ENCODE data around the gene MYADM. TPM values are rescaled to one million over a fixed set of nuclear protein-coding genes. Genes with fewer than 3 reads are reported as not detected.
A peak's percentile ranks its signal among the peaks of the same experiment; 100 is the strongest.
"Not testable (repeated sequence)": the region's sequence is repeated elsewhere in the genome, so short reads cannot be mapped to it uniquely, and the experiment has no call there.

The MYADM gene
- total RNA-seq, 1 donor from 2014 or later, result 9.8 TPM

DNA sequence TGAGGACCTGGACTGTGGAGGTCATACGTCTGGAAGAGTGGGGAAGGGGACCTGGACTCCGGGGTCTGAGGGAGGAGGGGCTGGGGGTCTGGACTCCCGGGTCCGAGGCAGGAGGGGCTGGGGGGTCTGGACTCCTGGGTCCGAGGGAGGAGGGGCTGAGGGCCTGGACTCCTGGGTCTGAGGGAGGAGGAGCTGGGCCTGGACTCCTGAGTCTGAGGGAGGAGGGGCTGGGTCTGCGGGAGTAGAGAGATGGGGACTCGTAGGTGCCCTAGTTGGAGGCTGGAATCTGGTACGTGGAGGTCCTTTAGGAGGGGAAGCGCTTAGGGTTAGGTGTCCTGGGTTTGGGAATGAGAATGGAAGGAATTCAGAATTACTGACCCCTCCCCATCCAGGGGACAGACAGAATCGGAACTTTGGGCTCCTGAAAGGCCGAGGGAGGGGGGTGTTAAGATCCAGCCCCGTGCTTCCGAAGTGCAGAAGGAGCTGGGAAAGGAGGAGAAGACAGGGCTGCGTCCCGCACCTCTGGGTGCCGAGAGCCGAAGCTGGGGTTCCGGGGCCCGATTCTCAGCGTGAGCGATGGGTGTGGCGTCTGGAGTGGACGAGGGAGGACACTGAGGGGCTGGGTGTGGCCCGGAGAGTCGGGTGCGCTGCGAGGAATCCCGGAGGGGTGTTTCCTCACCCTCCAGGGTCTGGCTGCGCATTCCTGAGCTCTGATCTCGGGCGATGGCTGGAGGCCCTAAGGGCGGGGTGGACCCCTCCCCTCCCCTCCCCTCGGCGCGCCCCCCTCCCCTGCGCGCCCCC is 608 bp downstream of the MYADM start:
- DNase-seq (ENCODE audit: low read depth, low spot score), result no peak

DNA sequence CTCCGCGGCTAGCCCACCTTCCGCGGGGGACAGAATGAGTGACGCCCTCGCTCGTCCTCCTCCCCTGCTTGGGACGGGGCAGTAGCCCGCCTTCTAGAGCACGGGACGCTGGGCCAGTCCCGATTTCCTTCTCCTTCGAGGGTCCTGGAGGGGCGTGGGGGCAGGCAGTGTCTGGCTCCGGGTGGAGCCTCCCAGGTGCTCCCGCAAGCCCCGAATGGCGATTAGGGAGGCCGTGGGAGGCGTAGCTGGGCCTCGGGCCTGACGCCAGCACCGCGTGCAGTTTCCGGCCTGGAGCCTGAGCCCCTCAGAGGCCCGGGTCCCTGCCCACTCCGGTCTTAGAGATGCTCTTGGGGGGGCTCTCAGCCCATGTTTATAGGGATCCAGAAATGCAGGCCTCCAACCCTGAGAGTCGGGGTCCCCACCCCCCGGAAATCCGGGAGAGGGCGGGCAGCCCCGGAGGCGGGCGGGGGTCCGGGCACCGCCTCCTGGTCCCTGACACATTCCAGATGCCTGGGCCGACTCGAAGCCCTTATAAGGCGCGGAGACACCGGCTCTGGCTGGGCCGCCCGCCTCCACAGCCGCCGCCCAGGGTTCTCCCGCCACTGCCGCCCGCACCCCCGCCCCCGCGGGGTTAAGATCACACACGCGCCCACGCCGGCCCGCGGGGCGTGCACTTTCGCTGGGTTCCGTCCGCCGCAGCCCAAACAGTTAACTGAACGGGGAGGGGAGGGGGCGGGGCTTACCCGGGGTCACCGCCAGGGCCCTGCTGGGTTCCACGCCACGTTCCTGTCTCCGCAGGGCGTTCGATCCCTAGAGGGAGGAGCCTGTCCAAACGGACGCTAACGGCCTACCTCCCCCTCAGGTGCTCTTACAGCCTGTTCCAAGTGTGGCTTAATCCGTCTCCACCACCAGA is 1.5 kb downstream of the MYADM start:
- DNase-seq (ENCODE audit: low read depth, low spot score), result peak; percentile 64

DNA sequence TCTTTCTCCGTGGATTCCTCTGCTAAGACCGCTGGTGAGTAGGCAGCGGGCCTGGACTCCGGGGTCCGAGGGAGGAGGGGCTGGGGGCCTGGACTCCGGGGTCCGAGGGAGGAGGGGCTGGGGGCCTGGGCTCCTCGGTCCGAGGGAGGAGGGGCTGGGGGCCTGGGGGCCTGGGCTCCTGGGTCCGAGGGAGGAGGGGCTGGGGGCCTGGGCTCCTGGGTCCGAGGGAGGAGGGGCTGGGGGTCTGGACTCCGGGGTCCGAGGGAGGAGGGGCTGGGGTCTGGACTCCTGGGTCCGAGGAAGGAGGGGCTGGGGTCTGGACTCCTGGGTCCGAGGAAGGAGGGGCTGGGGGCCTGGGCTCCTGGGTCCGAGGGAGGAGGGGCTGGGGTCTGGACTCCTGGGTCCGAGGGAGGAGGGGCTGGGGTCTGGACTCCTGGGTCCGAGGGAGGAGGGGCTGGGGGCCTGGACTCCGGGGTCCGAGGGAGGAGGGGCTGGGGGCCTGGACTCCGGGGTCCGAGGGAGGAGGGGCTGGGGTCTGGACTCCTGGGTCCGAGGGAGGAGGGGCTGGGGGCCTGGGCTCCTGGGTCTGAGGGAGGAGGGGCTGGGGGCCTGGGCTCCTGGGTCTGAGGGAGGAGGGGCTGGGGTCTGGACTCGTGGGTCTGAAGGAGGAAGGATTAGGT is 2.3 kb downstream of the MYADM start:
- DNase-seq (ENCODE audit: low read depth, low spot score), result not testable (repeated sequence)

DNA sequence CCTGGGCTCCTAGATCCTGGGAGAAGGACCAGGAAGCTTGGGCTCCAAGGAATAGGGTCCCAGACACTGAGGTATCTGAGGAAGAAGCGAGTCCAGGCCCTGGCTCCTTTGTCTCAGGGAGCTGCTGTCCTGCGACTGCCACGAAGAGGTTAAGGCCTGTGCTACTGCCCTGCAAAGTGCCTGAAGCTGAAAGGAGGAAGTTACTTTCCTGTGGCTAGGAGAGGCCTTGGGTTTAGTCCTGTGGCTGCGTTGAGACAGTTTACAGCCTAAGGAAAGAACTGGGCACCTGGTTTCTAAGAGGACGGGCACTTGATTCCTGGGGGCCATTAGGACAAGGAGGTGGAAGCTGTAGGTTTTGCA is 2.8 kb downstream of the MYADM start:
- DNase-seq (ENCODE audit: low read depth, low spot score), result no peak

DNA sequence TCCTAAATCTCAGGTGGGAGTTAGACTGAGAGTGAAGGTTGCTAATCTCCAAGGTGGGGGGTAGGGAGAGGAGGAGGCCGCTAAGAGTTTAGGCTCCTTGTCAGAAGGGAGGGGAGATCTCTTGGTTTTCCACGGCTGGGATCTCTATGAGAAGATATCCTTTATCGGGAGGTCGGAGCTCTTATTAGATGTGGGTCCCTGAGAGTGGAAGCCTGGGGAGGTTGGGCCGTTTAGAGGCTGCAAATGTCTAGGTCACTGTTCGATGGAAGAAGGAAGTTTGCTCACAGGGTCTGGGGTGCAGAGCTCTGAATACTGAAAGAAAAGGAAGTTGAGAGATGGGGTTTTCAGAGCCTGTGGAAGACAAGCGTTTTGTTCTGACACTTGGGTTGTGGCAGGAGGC is 3.8 kb downstream of the MYADM start:
- no peak for DNase-seq (ENCODE audit: low read depth, low spot score)

DNA sequence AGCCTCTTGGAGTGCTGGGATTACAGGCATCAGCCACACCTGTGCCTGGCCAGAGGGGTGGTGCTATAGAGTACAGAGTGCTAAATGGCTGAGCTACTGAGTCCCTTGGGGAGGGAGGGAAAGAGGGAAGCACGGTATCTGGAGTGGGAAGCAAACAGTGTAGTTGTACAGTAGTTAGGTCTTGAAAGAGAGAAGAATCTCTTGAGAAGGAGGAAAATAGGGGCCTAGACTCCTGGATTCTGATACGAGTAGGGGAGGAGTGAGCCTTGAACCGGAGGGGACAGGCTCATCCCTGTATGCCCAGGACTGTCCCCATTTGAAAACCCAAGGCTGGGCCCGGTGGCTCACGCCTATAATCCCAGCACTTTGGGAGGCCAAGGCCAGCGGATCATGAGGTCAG is 5.1 kb downstream of the MYADM start:
- DNase-seq (ENCODE audit: low read depth, low spot score), result no peak

DNA sequence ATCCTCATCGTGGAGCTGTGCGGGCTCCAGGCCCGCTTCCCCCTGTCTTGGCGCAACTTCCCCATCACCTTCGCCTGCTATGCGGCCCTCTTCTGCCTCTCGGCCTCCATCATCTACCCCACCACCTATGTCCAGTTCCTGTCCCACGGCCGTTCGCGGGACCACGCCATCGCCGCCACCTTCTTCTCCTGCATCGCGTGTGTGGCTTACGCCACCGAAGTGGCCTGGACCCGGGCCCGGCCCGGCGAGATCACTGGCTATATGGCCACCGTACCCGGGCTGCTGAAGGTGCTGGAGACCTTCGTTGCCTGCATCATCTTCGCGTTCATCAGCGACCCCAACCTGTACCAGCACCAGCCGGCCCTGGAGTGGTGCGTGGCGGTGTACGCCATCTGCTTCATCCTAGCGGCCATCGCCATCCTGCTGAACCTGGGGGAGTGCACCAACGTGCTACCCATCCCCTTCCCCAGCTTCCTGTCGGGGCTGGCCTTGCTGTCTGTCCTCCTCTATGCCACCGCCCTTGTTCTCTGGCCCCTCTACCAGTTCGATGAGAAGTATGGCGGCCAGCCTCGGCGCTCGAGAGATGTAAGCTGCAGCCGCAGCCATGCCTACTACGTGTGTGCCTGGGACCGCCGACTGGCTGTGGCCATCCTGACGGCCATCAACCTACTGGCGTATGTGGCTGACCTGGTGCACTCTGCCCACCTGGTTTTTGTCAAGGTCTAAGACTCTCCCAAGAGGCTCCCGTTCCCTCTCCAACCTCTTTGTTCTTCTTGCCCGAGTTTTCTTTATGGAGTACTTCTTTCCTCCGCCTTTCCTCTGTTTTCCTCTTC is 6.3 kb downstream of the MYADM start:
- no peak for DNase-seq (ENCODE audit: low read depth, low spot score)

DNA sequence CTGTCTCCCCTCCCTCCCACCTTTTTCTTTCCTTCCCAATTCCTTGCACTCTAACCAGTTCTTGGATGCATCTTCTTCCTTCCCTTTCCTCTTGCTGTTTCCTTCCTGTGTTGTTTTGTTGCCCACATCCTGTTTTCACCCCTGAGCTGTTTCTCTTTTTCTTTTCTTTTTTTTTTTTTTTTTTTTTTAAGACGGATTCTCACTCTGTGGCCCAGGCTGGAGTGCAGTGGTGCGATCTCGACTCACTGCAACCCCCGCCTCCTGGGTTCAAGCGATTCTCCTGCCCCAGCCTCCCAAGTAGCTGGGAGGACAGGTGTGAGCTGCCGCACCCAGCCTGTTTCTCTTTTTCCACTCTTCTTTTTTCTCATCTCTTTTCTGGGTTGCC is 6.9 kb downstream of the MYADM start:
- no peak for DNase-seq (ENCODE audit: low read depth, low spot score)

DNA sequence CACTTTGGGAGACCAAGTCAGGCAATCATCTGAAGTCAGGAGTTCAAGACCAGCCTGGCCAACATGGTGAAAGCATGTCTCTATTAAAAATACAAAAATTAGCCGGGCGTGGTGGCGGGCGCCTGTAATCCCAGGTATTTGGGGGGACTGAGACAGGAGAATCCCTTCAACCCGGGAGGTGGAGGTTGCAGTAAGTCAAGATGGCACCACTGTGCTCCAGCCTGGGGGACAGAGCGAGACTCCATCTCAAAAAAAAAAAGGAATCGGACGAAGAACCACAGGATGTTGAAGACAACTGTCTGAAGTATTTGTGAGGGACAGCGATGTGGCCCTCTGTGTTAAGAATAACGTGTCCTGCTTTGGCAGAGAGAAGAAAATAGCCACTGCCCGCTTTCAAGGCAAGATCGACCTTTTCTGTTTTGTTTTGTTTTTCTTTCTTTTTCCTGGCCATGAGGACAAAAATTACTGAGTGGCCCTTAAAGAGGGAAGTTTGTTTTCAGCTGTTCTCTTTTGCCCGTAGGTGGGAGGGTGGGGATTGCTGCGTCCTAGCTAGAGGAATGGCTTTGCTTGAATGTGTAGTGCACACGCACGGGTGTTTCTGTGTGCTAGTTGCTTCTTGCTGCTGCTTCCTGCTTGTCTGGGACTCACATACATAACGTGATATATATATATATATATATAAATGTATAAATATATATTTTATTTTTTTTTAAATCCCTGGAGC is 8.1 kb downstream of the MYADM start:
- DNase-seq (ENCODE audit: low read depth, low spot score), result no peak

DNA sequence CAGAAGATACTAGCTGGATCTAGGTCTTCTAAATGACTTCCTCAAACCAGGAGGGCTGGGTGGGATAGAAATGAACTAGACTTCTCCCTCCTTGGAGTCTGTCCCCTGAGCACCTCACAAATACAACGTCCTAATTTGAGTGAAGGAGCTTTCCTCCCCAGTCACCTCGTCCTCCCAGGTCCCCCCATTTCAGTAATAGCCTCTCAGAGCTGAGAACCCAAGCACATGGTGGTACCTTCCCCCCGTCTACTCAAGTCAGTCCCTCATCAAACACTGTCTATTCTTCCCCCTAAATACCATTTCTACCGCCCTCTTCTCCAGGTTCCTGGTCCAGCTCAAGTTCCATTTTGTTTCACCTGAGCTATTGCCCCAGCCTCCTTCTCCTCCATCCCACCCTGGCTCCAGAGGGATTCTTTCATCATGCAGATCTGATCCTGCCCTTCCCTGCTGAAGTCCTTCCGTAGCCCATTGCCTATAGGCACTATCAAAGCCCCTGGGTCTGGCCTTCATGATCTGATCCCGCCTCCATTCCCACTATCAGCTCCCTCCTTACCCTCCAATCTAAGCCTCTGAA is 9.1 kb downstream of the MYADM start:
- no peak for DNase-seq (ENCODE audit: low read depth, low spot score)

DNA sequence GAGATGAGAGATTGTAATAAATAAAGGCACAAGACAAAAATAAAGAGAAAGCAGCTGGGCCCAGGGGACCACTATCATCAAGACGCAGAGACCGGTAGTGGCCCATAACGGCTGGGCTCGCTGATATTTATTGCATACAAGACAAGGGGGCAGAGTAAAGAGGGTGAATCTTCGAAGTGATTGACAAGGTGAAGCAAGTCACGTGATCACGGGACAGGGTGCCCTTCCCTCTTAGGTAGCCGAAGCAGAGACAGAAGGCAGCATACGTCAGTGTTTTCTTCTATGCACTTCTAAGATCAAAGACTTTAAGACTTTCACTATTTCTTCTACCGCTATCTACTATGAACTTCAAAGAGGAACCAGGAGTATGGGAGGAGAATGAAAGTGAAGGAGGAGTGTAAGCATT is 9.7 kb downstream of the MYADM start:
- DNase-seq (ENCODE audit: low read depth, low spot score), result no peak

DNA sequence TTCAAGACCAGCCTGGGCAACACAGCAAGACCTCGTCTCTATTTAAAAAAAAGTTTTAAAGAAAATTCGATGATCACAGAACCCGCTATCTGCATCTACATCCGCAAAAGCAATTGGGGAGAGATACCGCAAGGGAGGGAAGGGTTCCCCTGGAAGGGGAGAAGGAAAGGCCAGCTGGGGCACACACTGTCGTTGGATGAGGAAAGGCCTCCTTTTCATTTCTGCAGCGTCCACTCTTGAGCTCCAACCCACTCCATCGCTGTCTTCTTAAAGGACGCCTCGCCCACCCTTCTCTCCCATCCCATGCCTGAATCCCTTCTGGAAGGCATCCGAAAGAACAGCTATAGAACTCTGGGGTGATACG is 11.1 kb downstream of the MYADM start:
- no peak for DNase-seq (ENCODE audit: low read depth, low spot score)

DNA sequence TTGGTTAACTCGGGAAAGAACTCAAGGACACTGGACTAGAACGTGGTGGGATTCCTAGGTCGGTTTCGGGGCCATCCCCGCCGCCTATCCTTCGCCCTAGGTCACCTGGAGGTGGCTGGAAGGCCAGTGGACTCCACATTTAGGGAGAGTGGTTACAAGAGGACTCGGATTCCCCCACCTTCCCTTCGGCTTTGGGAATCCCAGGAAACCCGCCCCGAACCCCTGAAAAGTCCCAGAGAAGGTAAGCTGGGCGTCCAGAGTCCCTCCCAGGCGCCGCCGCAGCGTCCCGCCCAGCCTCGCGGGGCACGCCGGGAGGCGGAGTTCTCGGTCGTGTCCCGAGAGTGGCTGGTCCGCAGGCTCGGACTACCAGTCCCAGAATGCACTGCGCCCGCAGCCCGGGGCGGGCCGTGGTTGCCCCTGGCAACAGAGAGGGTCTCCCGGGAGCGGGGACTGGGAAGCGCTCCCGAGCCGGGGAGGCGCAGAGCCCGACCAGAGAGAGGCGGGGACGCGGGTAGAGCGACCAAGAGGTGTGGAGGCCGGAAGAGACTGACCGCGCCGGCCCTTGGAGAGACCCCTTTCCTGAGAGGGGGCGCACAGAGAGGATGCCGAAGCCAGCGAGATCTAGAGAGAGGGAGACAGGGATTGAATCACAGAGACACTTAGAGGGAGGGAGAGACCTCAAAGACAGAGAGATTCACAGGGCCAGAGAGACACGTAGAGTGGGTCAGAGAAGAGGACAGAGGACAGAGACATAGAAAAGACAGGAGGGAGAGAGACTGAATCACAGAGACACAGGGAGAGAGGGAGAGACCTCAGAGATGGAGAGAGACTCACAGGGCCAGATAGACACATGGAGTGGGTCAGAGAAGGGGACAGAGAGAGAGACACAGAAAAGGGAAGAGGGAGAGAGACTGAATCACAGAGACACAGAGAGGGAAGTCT is 11.7 kb downstream of the MYADM start:
- DNase-seq (ENCODE audit: low read depth, low spot score), result peak; percentile 52

DNA sequence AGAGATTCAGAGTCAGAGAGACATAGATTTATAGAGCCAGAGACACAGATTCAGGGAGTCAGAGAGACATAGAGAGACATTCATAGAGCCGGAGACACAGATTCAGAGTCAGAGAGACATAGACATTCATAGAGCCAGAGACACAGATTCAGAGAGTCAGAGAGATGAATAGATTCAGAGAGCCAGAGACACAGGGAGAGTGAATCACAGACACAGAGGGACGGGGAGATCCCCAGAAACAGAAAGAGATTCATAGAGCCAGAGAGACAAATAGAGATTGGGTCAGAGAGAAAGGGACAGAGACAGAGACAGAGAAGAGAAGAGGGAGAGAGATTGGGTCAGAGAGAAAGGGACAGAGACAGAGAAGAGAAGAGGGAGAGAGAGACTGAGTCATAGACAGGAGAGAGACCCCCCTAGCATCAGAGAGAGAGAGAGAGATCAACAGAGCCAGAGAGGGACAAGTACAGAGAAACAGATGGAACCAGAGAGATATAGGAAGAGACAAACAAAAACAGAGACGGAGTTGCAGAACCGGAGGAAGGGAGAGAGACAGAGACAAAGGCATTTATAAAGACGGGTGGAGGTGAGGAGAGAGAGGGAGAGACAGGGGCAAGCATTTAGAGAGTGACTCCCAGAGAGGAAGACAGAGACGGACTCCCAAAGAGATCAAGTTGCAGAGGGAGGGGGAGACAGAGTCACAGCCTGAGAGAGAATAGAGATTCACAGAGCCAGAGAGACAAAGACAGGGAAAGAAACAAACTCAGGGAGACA is 13.2 kb downstream of the MYADM start:
- DNase-seq (ENCODE audit: low read depth, low spot score), result no peak

DNA sequence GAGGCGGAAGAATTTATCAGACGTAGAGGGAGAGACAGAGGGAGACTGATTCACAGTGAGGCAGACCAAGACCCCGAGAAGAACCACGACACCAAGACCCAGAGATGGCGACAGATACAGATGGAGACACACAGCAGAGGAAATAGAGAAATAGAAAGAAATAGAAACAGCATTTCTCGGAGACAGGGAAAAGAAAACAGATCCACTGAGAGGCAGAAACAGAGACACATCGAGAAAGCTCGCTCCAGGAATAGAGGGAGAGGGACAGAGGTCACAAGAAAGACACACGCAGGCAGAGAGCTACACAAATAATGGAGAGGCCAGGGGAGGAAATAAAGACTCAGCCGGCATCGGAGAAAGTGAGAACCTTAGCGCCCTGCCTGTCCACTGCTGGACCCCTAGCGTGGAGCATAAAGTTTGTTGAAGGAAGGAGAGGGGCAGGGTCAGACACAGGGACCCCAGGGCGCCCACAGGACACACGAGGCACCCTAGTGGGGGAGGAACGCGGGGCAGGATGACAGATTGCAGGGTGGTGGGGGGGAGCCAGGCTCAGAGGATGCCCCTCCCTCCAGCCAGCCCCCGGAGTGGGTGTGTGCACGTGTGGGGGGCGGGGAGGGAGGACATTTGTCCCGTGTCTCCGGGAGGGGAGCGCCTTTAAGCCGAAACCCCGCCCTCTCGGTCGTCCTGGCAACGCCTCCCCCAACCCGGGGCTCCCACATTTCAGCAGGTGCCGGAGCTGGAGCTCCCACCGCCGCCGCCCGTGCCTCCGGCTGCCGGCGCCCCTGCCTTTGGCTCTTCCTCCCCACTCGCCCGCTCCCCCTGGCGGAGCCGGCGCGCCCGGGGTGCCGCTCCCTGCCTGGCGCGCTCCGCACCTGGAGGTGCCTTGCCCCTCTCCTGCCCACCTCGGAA is 14.1 kb downstream of the MYADM start, which contains the start of gene PRKCG:
TSS of gene PRKCG (plus strand) at position 716 of the 909 bp plus-strand sequence. CDS start 298 bp downstream, outside the sequence.
- DNase-seq (ENCODE audit: low read depth, low spot score), result no peak

DNA sequence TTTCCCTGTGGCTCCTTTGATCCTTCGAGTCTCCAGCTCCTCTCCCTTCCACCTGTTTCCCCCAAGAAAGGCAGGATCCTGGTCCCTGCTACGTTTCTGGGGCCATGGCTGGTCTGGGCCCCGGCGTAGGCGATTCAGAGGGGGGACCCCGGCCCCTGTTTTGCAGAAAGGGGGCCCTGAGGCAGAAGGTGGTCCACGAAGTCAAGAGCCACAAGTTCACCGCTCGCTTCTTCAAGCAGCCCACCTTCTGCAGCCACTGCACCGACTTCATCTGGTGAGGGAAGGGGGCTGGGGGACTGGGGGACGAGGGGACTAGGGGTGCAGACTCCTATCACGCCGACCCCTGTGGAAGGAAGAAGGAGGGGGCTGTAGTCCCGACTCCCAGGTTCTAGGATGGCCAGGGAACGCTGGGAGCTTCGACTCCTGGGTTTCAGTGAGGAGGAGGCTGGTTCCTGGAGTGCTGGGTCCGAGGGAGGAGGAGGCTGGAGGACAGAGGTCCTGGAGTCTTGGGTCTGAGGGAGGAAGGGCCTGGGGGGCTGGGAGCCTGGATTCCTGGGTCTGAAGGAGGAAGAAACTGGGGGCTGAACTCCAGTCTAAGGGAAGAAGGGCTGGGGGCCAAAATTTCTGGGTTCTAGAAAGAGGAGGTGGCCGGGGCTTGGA is 14.8 kb downstream of the MYADM start:
- no peak for DNase-seq (ENCODE audit: low read depth, low spot score)

DNA sequence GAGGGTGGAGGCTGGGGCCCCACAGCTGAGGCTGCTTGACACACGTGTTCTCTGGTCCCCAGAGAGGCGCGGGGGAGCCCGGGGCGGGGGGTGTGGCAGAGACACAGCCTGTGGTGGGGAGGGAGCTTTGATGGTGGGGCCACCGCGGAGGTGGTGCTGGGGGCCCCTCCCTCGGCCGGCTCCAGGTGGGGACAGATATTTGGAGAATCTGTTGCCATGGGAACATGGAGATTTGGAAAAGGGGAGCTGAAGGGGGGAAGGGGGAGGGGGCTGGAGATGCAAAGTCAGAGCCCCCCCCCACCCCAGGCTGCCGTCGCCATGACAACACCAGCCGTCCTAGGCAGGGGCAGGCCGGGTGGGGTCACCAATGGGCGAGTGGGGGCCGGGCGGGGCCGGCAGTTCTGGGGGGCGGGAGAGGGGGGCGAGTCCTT is 15.6 kb downstream of the MYADM start:
- no peak for DNase-seq (ENCODE audit: low read depth, low spot score)

Measured in pulmonary artery endothelial cell (primary cell).